GM18907 (cell line): ENCODE results near the gene TH.

Experiments used
- ATAC-seq: cut with Tn5 transposase; IDR thresholded peaks from one replicate; pipeline ENCODE4 v1.9.1; 2021; ENCODE audit warnings: mild to moderate bottlenecking, moderate library complexity; ENCODE audit not compliant: unreplicated experiment

Gene TH

DNA sequence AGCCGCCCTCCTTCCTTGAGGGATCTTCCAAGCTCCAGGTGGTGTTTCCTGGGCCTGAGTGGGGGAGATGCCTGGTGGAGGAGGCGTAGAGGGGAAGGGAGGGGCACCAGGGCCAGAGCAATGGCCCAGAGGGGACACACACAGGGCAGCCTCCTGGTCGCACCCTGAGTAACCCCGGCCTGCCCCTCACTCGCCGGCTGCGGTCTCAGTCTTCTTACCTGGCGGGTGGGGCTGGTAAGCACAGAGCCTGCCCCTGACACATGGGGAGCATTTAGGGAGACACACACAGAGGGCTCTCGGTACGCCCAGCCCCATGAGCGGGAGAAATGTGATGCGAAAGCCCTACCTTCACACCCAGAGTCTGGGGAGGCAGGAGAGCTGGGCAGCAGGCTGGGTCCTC is 56.3 kb downstream of the TH start:
- ATAC-seq = no peak

DNA sequence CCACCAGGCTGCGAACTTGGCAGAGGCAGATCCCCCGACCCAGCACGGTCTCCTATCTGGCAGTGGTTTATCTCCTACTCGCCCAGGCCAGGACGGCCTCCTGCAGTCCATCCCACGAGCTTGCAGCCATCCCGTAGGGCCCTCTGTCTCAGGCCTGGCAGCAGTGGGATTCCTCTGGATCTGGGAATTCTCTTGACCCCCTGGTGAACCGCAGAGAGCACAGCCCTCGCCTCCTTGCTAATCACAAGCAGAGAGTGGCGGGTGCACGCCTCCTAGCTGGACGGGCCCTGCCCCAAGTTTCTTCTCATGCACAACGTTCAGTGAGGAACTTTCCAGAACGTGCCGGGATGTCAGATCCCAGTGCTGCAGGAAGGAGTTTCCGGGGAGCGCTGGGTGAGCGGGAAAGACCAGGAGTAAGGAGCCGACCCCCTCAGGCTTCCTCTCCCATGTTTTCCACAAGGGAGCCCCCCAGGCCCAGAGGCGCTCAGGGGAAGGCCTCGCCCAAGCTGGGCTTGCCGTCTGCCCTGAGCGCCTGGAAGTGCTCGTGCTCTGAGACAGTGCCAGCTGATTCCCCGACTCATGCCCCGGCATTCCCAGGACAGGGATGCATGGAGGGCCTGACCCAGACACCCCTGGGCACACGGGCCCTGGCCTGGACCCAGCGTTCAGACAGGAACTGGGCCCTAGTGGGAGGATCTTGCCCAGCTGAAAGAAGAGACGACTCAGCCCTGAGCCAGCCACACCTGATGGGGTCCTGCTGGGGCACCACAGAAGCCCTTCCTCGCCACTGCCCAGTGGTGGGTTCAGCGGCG is 57.0 kb downstream of the TH start:
- ATAC-seq = no peak
